AG04450 (cell line): Measurements from ENCODE around the gene RFX3. TPM values are rescaled to one million over a fixed set of nuclear protein-coding genes. Genes with fewer than 3 reads are reported as not detected.

ENCODE experiments used
- CTCF ChIA-PET: fragments of 300-600, 350-600 bp; formaldehyde crosslinking; extraction: SDS; loops from one replicate; lab custom pipeline; 2022; ENCODE audit warnings: antibody characterized with exemption, inconsistent platforms; lab: Charles Lee
- POLR2A ChIA-PET: fragments of 350-600 bp; formaldehyde crosslinking; extraction: SDS; loops from one replicate; lab custom pipeline; 2021; ENCODE audit warnings: antibody characterized with exemption, inconsistent platforms; lab: Yijun Ruan, JAX
- DNase-seq: peaks from one replicate; pipeline ENCODE4 v3.0.0-alpha.2; 2011; ENCODE audit warnings: low read depth, low spot score
- H3K27ac ChIP-seq: one replicate; pipeline ENCODE4 v1.5.1; 2012; ENCODE audit warnings: low read depth, low read length, control low read depth
- H3K27me3 ChIP-seq: one replicate; pipeline ENCODE4 v1.6.0; 2012; ENCODE audit warnings: low read length; ENCODE audit not compliant: control insufficient read depth, insufficient read depth
- H3K4me3 ChIP-seq: 2 replicates; pipeline ENCODE4 v1.5.1; 2011; ENCODE audit warnings: mild to moderate bottlenecking, low read depth, low read length, control low read depth
- H3K9me3 ChIP-seq: 2 replicates; pipeline ENCODE4 v1.5.1; 2012; ENCODE audit warnings: low read length; ENCODE audit not compliant: control insufficient read depth, insufficient read depth
- CTCF ChIP-seq: IDR thresholded peaks from 2 replicates; pipeline ENCODE4 v1.5.1; 2011; ENCODE audit warnings: low read depth, low read length, control low read depth, inconsistent platforms
- polyA plus RNA-seq: library from polyadenylated mRNA; depleted of rRNA; stranded (reverse); fragments of >200 nt; gene quantifications from 2 replicates; pipeline ENCODE4 v1.2.3, GENCODE V29; 2011

RFX3 gene
- polyA plus RNA-seq, 1 experiment, result 3.7 TPM

- POLR2A ChIA-PET, result interaction anchor here (0.7 kb wide), 1 partner anchor 218 kb away, joined by 3 read pairs; no protein-coding TSS in a partner anchor
- Histone ChIP-seq H3K9me3 (no peaks in the 10 kb centered on the region), H3K27ac (no peak overlapping the region), H3K4me3 (no peak overlapping the region), H3K27me3 (no peaks in the 10 kb centered on the region)
- CTCF ChIA-PET, result interaction anchor here (0.6 to 7.8 kb wide), 39 partner anchors 8 to 1134 kb away, joined by 3 to 166 read pairs (median 4); no protein-coding TSS in a partner anchor
- DNase-seq, result no peak
- no peak for TF ChIP-seq CTCF
Measured at GRCh38 chr9:3241290-3241689, 284.5 kb downstream of the RFX3 start.

- H3K27me3 ChIP-seq, result no peaks in the 10 kb centered on the region
- H3K27ac ChIP-seq, result no peak overlapping the region
- no peaks in the 10 kb centered on the region for H3K9me3 ChIP-seq
- POLR2A ChIA-PET, result interaction anchor here (0.7 kb wide), 1 partner anchor 217 kb away, joined by 3 read pairs; no protein-coding TSS in a partner anchor
- CTCF ChIA-PET, result interaction anchor here (0.6 to 7.8 kb wide), 38 partner anchors 8 to 1135 kb away, joined by 3 to 166 read pairs (median 4); no protein-coding TSS in a partner anchor
- TF ChIP-seq CTCF, result peak; percentile 88
- DNase-seq, result no peak
- no peak overlapping the region for H3K4me3 ChIP-seq
Measured at GRCh38 chr9:3240656-3241268, 285.0 kb downstream of the RFX3 start.

- ChIA-PET POLR2A (no interaction called here), CTCF (interaction anchor here (7.8 kb wide), 1 partner anchor 202 kb away, joined by 166 read pairs; no protein-coding TSS in a partner anchor)
- H3K9me3 ChIP-seq, result no peaks in the 10 kb centered on the region
- H3K27me3 ChIP-seq, result no peaks in the 10 kb centered on the region
- TF ChIP-seq CTCF, result no peak
- no peak overlapping the region for H3K27ac ChIP-seq
- DNase-seq, result no peak
- H3K4me3 ChIP-seq, result no peak overlapping the region
Measured at GRCh38 chr9:3239240-3239639, 286.6 kb downstream of the RFX3 start.

- Histone ChIP-seq H3K27ac (no peak overlapping the region), H3K9me3 (no peaks in the 10 kb centered on the region), H3K4me3 (no peak overlapping the region), H3K27me3 (no peaks in the 10 kb centered on the region)
- DNase-seq, result peak; percentile 24
- no peak for TF ChIP-seq CTCF
- CTCF ChIA-PET, result interaction anchor here (0.7 to 7.8 kb wide), 2 partner anchors 203 to 1132 kb away, joined by 4 to 166 read pairs; no protein-coding TSS in a partner anchor
- POLR2A ChIA-PET, result no interaction called here
Measured at GRCh38 chr9:3238236-3238635, 287.6 kb downstream of the RFX3 start.

- H3K9me3 ChIP-seq, result no peaks in the 10 kb centered on the region
- ChIA-PET POLR2A (no interaction called here), CTCF (interaction anchor here (0.6 to 7.8 kb wide), 2 partner anchors 204 to 230 kb away, joined by 3 to 166 read pairs; no protein-coding TSS in a partner anchor)
- no peak for DNase-seq
- H3K27ac ChIP-seq, result no peak overlapping the region
- no peak for TF ChIP-seq CTCF
- no peak overlapping the region for H3K4me3 ChIP-seq
- H3K27me3 ChIP-seq, result no peaks in the 10 kb centered on the region
Measured at GRCh38 chr9:3237121-3237520, 288.7 kb downstream of the RFX3 start.
